H1 (cell line): ENCODE results near the gene POLR2L. TPM values are rescaled to one million over a fixed set of nuclear protein-coding genes. Genes with fewer than 3 reads are reported as not detected.
A peak's percentile ranks its signal among the peaks of the same experiment; 100 is the strongest.

Experiments
- CTCF ChIA-PET: fragments of 300-600 bp; sonication (Branson Sonifier 250); formaldehyde crosslinking; loops from one replicate; lab custom pipeline; 2021; ENCODE audit not compliant: partially characterized antibody; lab: Charles Lee
- POLR2A ChIA-PET: fragments of 300-600 bp; sonication (Branson Sonifier 250); formaldehyde crosslinking; loops from one replicate; lab custom pipeline; 2021; ENCODE audit warnings: inconsistent platforms; ENCODE audit not compliant: partially characterized antibody; lab: Charles Lee
- DNase-seq, 2 experiments: peaks; one replicate each; pipeline versions ENCODE4 v3.0.0 to v3.0.0-alpha.2; 2010 to 2022; ENCODE audit warnings: low spot score in 2 of 2, low read depth in 1 of 2, mixed read lengths in 1 of 2
- FAIRE-seq: peaks from 2 replicates; lab custom pipeline; 2011; peaks lifted over from hg19 to GRCh38; lab: Jason Lieb, UNC
- H2AFZ ChIP-seq: 2 replicates; pipeline ENCODE4 v1.8.1; 2012; ENCODE audit warnings: low read length, inconsistent platforms
- H2AK5ac ChIP-seq: 2 replicates; pipeline ENCODE4 v1.6.1; 2013; ENCODE audit warnings: low read depth, low read length
- H2BK120ac ChIP-seq: replicated peaks from 2 replicates; pipeline ENCODE3; 2013; ENCODE audit warnings: low read depth, low read length, inconsistent platforms
- H2BK12ac ChIP-seq: 2 replicates; pipeline ENCODE4 v1.6.1; 2013; ENCODE audit warnings: low read depth, low read length
- H2BK15ac ChIP-seq: 2 replicates; pipeline ENCODE4 v1.6.1; 2013; ENCODE audit warnings: low read length
- H2BK20ac ChIP-seq: 2 replicates; pipeline ENCODE4 v1.6.1; 2013; ENCODE audit warnings: low read length
- H2BK5ac ChIP-seq: 2 replicates; pipeline ENCODE4 v1.6.1; 2013; ENCODE audit warnings: low read depth, low read length
- H3K14ac ChIP-seq: 2 replicates; pipeline ENCODE4 v1.6.1; 2013; ENCODE audit warnings: inconsistent platforms; ENCODE audit not compliant: insufficient read length
- H3K18ac ChIP-seq: 2 replicates; pipeline ENCODE4 v1.6.1; 2013; ENCODE audit warnings: low read length; ENCODE audit errors: extremely low read depth
- H3K23ac ChIP-seq: 2 replicates; pipeline ENCODE4 v1.6.1; 2013; ENCODE audit warnings: inconsistent platforms; ENCODE audit not compliant: insufficient read length
- H3K23me2 ChIP-seq: 2 replicates; pipeline ENCODE4 v1.6.1; 2013; ENCODE audit warnings: low read depth, low read length
- H3K27ac ChIP-seq: 2 replicates; pipeline ENCODE4 v1.6.1; 2011; ENCODE audit warnings: low read depth, low read length, inconsistent platforms
- H3K27me3 ChIP-seq, 4 experiments: replicated peaks in 1 of 4; 1 replicate in 1 of 4; 2 replicates in 3 of 4; pipeline versions ENCODE4 v1.6.1 to v1.8.1; 2011 to 2013; ENCODE audit warnings: low read length in 3 of 4, mild to moderate bottlenecking in 3 of 4, inconsistent platforms in 2 of 4, mixed read lengths in 2 of 4, moderate library complexity in 1 of 4; ENCODE audit not compliant: control insufficient read depth in 3 of 4, insufficient read depth in 3 of 4; ENCODE audit errors: extremely low read depth in 1 of 4
- H3K36me3 ChIP-seq, 4 experiments: 2 replicates each; pipeline versions ENCODE4 v1.6.1 to v1.8.1; 2011 to 2013; ENCODE audit warnings: mild to moderate bottlenecking in 4 of 4, low read length in 3 of 4, moderate library complexity in 2 of 4, control low read depth in 1 of 4, inconsistent platforms in 1 of 4; ENCODE audit not compliant: insufficient read depth in 4 of 4, control insufficient read depth in 2 of 4
- H3K4ac ChIP-seq: replicated peaks from 2 replicates; pipeline ENCODE3; 2013; ENCODE audit warnings: low read length, low read depth, mixed read lengths, inconsistent platforms; ENCODE audit not compliant: insufficient read length
- H3K4me1 ChIP-seq, 4 experiments: replicated peaks in 1 of 4; 1 replicate in 1 of 4; 2 replicates in 3 of 4; pipeline versions ENCODE4 v1.6.1 to v1.8.1; 2011 to 2013; ENCODE audit warnings: low read length in 3 of 4, inconsistent platforms in 2 of 4, mixed read lengths in 1 of 4; ENCODE audit not compliant: insufficient read depth in 4 of 4, control insufficient read depth in 3 of 4
- H3K4me2 ChIP-seq, 2 experiments: 2 replicates each; pipeline versions ENCODE4 v1.6.1 to v1.8.1; 2011 to 2013; ENCODE audit warnings: low read depth in 2 of 2, low read length in 2 of 2, control low read depth in 1 of 2, inconsistent platforms in 1 of 2, mild to moderate bottlenecking in 1 of 2; ENCODE audit not compliant: insufficient read depth in 1 of 2
- H3K4me3 ChIP-seq, 4 experiments: fragments of 200-600, 300-600 bp in 1 of 4; sonication (generic), shearing (Covaris generic), sonication (Bioruptor Twin) in 1 of 4; 2 replicates each; pipeline versions ENCODE4 v1.5.1 to v1.8.1; 2011 to 2016; ENCODE audit warnings: low read length in 4 of 4, low read depth in 3 of 4, control low read depth in 2 of 4, inconsistent platforms in 2 of 4, mild to moderate bottlenecking in 2 of 4, mixed read lengths in 1 of 4, moderate library complexity in 1 of 4; ENCODE audit not compliant: insufficient read depth in 2 of 4; ENCODE audit errors: extremely low read depth in 1 of 4
- H3K56ac ChIP-seq: replicated peaks from 2 replicates; pipeline ENCODE3; 2013; ENCODE audit warnings: low read depth, mild to moderate bottlenecking, mixed read lengths, low read length, inconsistent platforms; ENCODE audit not compliant: insufficient read length
- H3K79me1 ChIP-seq: 2 replicates; pipeline ENCODE4 v1.6.1; 2013; ENCODE audit warnings: low read depth, low read length, control low read depth
- H3K79me2 ChIP-seq, 2 experiments: 2 replicates each; pipeline versions ENCODE4 v1.6.1 to v1.8.1; 2012 to 2013; ENCODE audit warnings: low read length in 2 of 2, mild to moderate bottlenecking in 2 of 2, inconsistent platforms in 1 of 2; ENCODE audit not compliant: insufficient read depth in 2 of 2, control insufficient read depth in 1 of 2
- H3K9ac ChIP-seq, 4 experiments: replicated peaks in 1 of 4; 1 replicate in 1 of 4; 2 replicates in 3 of 4; pipeline versions ENCODE4 v1.6.1 to v1.8.1; 2011 to 2013; ENCODE audit warnings: low read depth in 3 of 4, low read length in 3 of 4, control low read depth in 2 of 4, mild to moderate bottlenecking in 2 of 4, moderate library complexity in 2 of 4, inconsistent platforms in 1 of 4; ENCODE audit errors: extremely low read depth in 1 of 4
- H3K9me3 ChIP-seq, 2 experiments: 2 replicates each; pipeline versions ENCODE4 v1.6.1 to v1.8.1; 2012 to 2013; ENCODE audit warnings: mild to moderate bottlenecking in 2 of 2, moderate library complexity in 2 of 2, control low read depth in 1 of 2, inconsistent platforms in 1 of 2, low read depth in 1 of 2, low read length in 1 of 2, mixed read lengths in 1 of 2; ENCODE audit not compliant: insufficient read depth in 2 of 2
- H4K20me1 ChIP-seq, 2 experiments: replicated peaks in 1 of 2; 2 replicates each; pipeline versions ENCODE3 to v1.8.1; 2011 to 2013; ENCODE audit warnings: inconsistent platforms in 2 of 2, low read length in 2 of 2, mild to moderate bottlenecking in 1 of 2; ENCODE audit not compliant: insufficient read depth in 2 of 2, control insufficient read depth in 1 of 2
- H4K5ac ChIP-seq: 2 replicates; pipeline ENCODE4 v1.6.1; 2013; ENCODE audit warnings: low read length, low read depth, mixed read lengths, inconsistent platforms; ENCODE audit not compliant: insufficient read length
- H4K8ac ChIP-seq: 2 replicates; pipeline ENCODE4 v1.8.0; 2013; ENCODE audit warnings: mild to moderate bottlenecking, moderate library complexity, low read length, inconsistent platforms; ENCODE audit not compliant: insufficient read depth; ENCODE audit errors: extremely low read depth
- H4K91ac ChIP-seq: replicated peaks from 2 replicates; pipeline ENCODE3; 2013; ENCODE audit warnings: low read length, mixed read lengths, inconsistent platforms; ENCODE audit not compliant: insufficient read length
- POLR2A ChIP-seq, 2 experiments: IDR thresholded peaks; 1 replicate in 1 of 2; 2 replicates in 1 of 2; pipeline ENCODE4 v1.6.1; 2011; ENCODE audit warnings: low read depth in 2 of 2, low read length in 2 of 2, mild to moderate bottlenecking in 2 of 2; ENCODE audit errors: control extremely low read depth in 1 of 2
- POLR2AphosphoS5 ChIP-seq: IDR thresholded peaks from 2 replicates; pipeline ENCODE4 v1.6.1; 2011; ENCODE audit warnings: low read depth, low read length
- WGBS, 2 experiments: shearing (Covaris generic) in 1 of 2; methylation state at CpG; one replicate each; pipeline versions ENCODE4 v1.1.6 to v1.1.7; 2013 to 2015; ENCODE audit warnings: low lambda C conversion rate in 2 of 2, mixed read lengths in 2 of 2, inconsistent platforms in 1 of 2, low coverage in 1 of 2, missing lambda C conversion rate in 1 of 2; ENCODE audit not compliant: insufficient replicate concordance in 2 of 2, insufficient coverage in 1 of 2, insufficient read length in 1 of 2; ENCODE audit errors: extremely low coverage in 1 of 2, missing lambda C conversion rate in 1 of 2; 5-methylcytosine and 5-hydroxymethylcytosine counted together
- polyA plus RNA-seq, 7 experiments: library from polyadenylated mRNA; depleted of rRNA in 3 of 7; stranded (reverse) in 5 of 7; unstranded in 2 of 7; fragments of >200 nt in 5 of 7; fragments of 200-250 nt in 2 of 7; gene quantifications; 1 replicate in 5 of 7; 2 replicates in 1 of 7; 4 replicates in 1 of 7; pipeline versions ENCODE4 v1.2.1 to v1.2.3, GENCODE V29; 2011 to 2013; ENCODE audit warnings: missing spikeins in 2 of 7, mixed read lengths in 2 of 7
- total RNA-seq: library from RNA; stranded (reverse); fragmentation: NEBNext Ultra II Directional; extraction: Animal tissue kit (Norgen Biotek cat#: 25700); gene quantifications from 2 replicates; pipeline ENCODE4 v1.2.1, GENCODE V29; 2021

Gene POLR2L
- total and polyA plus RNA-seq, 2 of the 8 experiments (the other 6 are each of a cell fraction or from before 2014, with no cell fraction given): 140 to 151 TPM

GRCh38 chr11:863910-864827, 21.8 kb upstream of the POLR2L start:
- ChIA-PET POLR2A (interaction anchor here (0.6 to 13.8 kb wide), 14 partner anchors 11 to 625 kb away, joined by 3 to 234 read pairs (median 4); partner anchors contain the start of genes CD151, POLR2L and TSPAN4), CTCF (interaction anchor here (1.0 to 6.3 kb wide), 7 partner anchors 8 to 191 kb away, joined by 3 to 35 read pairs (median 4); no protein-coding TSS in a partner anchor)
- H3K79me2 ChIP-seq: no peaks in the 10 kb centered on the region
- H2BK5ac ChIP-seq: no peak overlapping the region
- no peaks in the 10 kb centered on the region; the same call in 1 of the 2 replicates for H3K79me1 ChIP-seq
- no peak overlapping the region for H2AK5ac ChIP-seq
- H4K5ac ChIP-seq: peak overlapping the region; percentile 13
- H3K9me3 ChIP-seq: no peaks in the 10 kb centered on the region
- FAIRE-seq: no peak
- peaks cover 7 to 44% of the 10 kb centered on the region in 2 experiments for H4K20me1 ChIP-seq
- no peak overlapping the region for H3K23ac ChIP-seq
- peak in 1 of 2 experiments; percentile 53 for DNase-seq
- no peaks in the 10 kb centered on the region; a peak in 1 of 7 replicates for H3K27me3 ChIP-seq
- no peak overlapping the region for H2BK15ac ChIP-seq
- no peak overlapping the region for H2BK12ac ChIP-seq
- H3K4me1 ChIP-seq: peaks cover 0 to 31% (median 25%) of the 10 kb centered on the region in 4 experiments; a peak in 6 of 7 replicates
- H3K4me3 ChIP-seq: no peak overlapping the region
- H3K18ac ChIP-seq: no peak overlapping the region; the same call in 1 of the 2 replicates
- H2AFZ ChIP-seq: no peak overlapping the region
- H3K4ac ChIP-seq: no peak overlapping the region
- H2BK20ac ChIP-seq: no peak overlapping the region
- H3K36me3 ChIP-seq: peaks cover 0 to 4% (median 0%) of the 10 kb centered on the region in 4 experiments; a peak in 3 of 8 replicates
- no peak overlapping the region; the same call in 1 of the 2 replicates for H4K8ac ChIP-seq
- H3K9ac ChIP-seq: no peak overlapping the region
- H3K56ac ChIP-seq: no peak overlapping the region
- TF ChIP-seq POLR2AphosphoS5 (peak; percentile 19; the same call in 1 of the 2 replicates), POLR2A (IDR thresholded peaks at IDR 0.05; ENCODE audit: control extremely low read depth in 1 of 2, low read depth in 2 of 2, low read length in 2 of 2) (no peak; a peak in 1 of 3 replicates)
- H3K27ac ChIP-seq: no peak overlapping the region
- H3K23me2 ChIP-seq: no peaks in the 10 kb centered on the region
- no peak overlapping the region for H3K4me2 ChIP-seq
- H2BK120ac ChIP-seq: no peak overlapping the region
- H4K91ac ChIP-seq: peak overlapping the region; percentile 79
- WGBS, 2 experiments: 93% methylated on average over 31 of the region's 31 CpGs; no CpG with 5 or more reads in 1 of the 2 experiments
- no peak overlapping the region for H3K14ac ChIP-seq
